SK-N-SH (cell line): Measurements from ENCODE around the gene RPS6KA2. TPM values are rescaled to one million over a fixed set of nuclear protein-coding genes. Genes with fewer than 3 reads are reported as not detected.

Experiments
- CTCF ChIA-PET: fragments of 300-600, 350-600 bp; formaldehyde crosslinking; extraction: SDS; loops from one replicate; lab custom pipeline; 2021; lab: Yijun Ruan, JAX
- POLR2A ChIA-PET: fragments of 350-600 bp; sonication (Branson Sonifier 250); formaldehyde crosslinking; extraction: SDS; loops from one replicate; lab custom pipeline; 2020; ENCODE audit warnings: antibody characterized with exemption, inconsistent platforms; lab: Yijun Ruan, JAX
- DNase-seq: peaks from one replicate; pipeline ENCODE4 v3.0.0; 2012
- H2AFZ ChIP-seq: fragments of 200-600 bp; sonication (generic); 2 replicates; pipeline ENCODE4 v1.8.1; 2016; ENCODE audit warnings: antibody characterized with exemption, mild to moderate bottlenecking, low read depth
- H3F3A ChIP-seq: fragments of 200-600 bp; sonication (generic); replicated peaks from 2 replicates; pipeline ENCODE3; 2016; ENCODE audit warnings: antibody characterized with exemption, mild to moderate bottlenecking; ENCODE audit not compliant: insufficient read depth
- H3K27ac ChIP-seq, 2 experiments: fragments of 200-500 bp in 1 of 2; fragments of 200-600 bp in 1 of 2; sonication (Bioruptor generic) in 1 of 2; sonication (generic), shearing (Covaris generic) in 1 of 2; 2 replicates each; pipeline versions ENCODE4 v1.5.1 to v1.6.1; 2014 to 2016; ENCODE audit warnings: low read depth in 2 of 2, inconsistent platforms in 1 of 2, low read length in 1 of 2, mild to moderate bottlenecking in 1 of 2, mixed read lengths in 1 of 2
- H3K27me3 ChIP-seq: fragments of 200-600 bp; sonication (generic), shearing (Covaris generic); 2 replicates; pipeline ENCODE4 v1.6.1; 2016; ENCODE audit warnings: mixed run types; ENCODE audit not compliant: insufficient read depth
- H3K36me3 ChIP-seq, 2 experiments: fragments of 200-500 bp in 1 of 2; fragments of 200-600 bp in 1 of 2; sonication (Bioruptor generic) in 1 of 2; sonication (generic) in 1 of 2; replicated peaks in 1 of 2; 2 replicates each; pipeline versions ENCODE3 to v1.5.1; 2014 to 2016; ENCODE audit warnings: low read length in 1 of 2, mild to moderate bottlenecking in 1 of 2; ENCODE audit not compliant: insufficient read depth in 2 of 2, control insufficient read depth in 1 of 2
- H3K4me1 ChIP-seq, 2 experiments: fragments of 200-500 bp in 1 of 2; fragments of 200-600 bp in 1 of 2; sonication (Bioruptor generic) in 1 of 2; sonication (generic), shearing (Covaris generic) in 1 of 2; 2 replicates each; pipeline versions ENCODE4 v1.5.1 to v1.6.1; 2014 to 2016; ENCODE audit warnings: low read depth in 1 of 2, low read length in 1 of 2, mixed run types in 1 of 2; ENCODE audit not compliant: insufficient read depth in 2 of 2, control insufficient read depth in 1 of 2
- H3K4me2 ChIP-seq: fragments of 200-600 bp; sonication (generic), shearing (Covaris generic); 2 replicates; pipeline ENCODE4 v1.6.1; 2017; ENCODE audit warnings: mixed run types
- H3K4me3 ChIP-seq, 2 experiments: fragments of 200-500 bp in 1 of 2; fragments of 200-600 bp in 1 of 2; sonication (Bioruptor generic) in 1 of 2; sonication (generic), shearing (Covaris generic) in 1 of 2; 2 replicates each; pipeline versions ENCODE4 v1.5.1 to v1.8.1; 2014 to 2016; ENCODE audit warnings: low read depth in 2 of 2, inconsistent platforms in 1 of 2, low read length in 1 of 2, mild to moderate bottlenecking in 1 of 2, mixed read lengths in 1 of 2, moderate library complexity in 1 of 2
- H3K79me2 ChIP-seq: fragments of 200-600 bp; sonication (generic); 2 replicates; pipeline ENCODE4 v1.8.1; 2017; ENCODE audit warnings: mild to moderate bottlenecking; ENCODE audit not compliant: insufficient read depth
- H3K9ac ChIP-seq: fragments of 200-600 bp; sonication (generic); 2 replicates; pipeline ENCODE4 v1.6.1; 2017; ENCODE audit warnings: mixed run types
- H3K9me2 ChIP-seq: fragments of 200-600 bp; sonication (generic); 2 replicates; pipeline ENCODE4 v1.6.1; 2017; ENCODE audit warnings: mixed run types
- H3K9me3 ChIP-seq: fragments of 200-600 bp; sonication (generic); 2 replicates; pipeline ENCODE4 v1.6.1; 2017; ENCODE audit warnings: mixed run types, mild to moderate bottlenecking, moderate library complexity
- H4K20me1 ChIP-seq: fragments of 200-600 bp; sonication (generic); 2 replicates; pipeline ENCODE4 v1.6.1; 2017; ENCODE audit warnings: mild to moderate bottlenecking, mixed run types; ENCODE audit not compliant: insufficient read depth
- FOSL2 ChIP-seq: IDR thresholded peaks from 2 replicates; pipeline ENCODE4 v1.4.0; 2012; ENCODE audit warnings: low read depth, mild to moderate bottlenecking, moderate library complexity, borderline replicate concordance
- FOXJ3 ChIP-seq: sonication (generic); formaldehyde crosslinking; IDR thresholded peaks from 2 replicates; pipeline ENCODE4 v1.5.1; 2020; ENCODE audit warnings: mild to moderate bottlenecking, missing genetic modification reagents
- FOXM1 ChIP-seq: IDR thresholded peaks from 2 replicates; pipeline ENCODE4 v1.4.0; 2012; ENCODE audit warnings: low read depth, mild to moderate bottlenecking
- GATA2 ChIP-seq: sonication (generic); formaldehyde crosslinking; IDR thresholded peaks from 2 replicates; pipeline ENCODE4 v1.5.0; 2020; ENCODE audit warnings: mild to moderate bottlenecking, missing genetic modification reagents
- JUND ChIP-seq: IDR thresholded peaks from 2 replicates; pipeline ENCODE4 v1.4.0; 2012
- POLR2AphosphoS5 ChIP-seq: IDR thresholded peaks from 2 replicates; pipeline ENCODE4 v1.6.1; 2012; ENCODE audit warnings: low read depth, low read length
- RFX5 ChIP-seq: IDR thresholded peaks from 2 replicates; pipeline ENCODE4 v1.6.1; 2012; ENCODE audit warnings: mild to moderate bottlenecking, improper control_type of control experiment, low read length
- SMC3 ChIP-seq: IDR thresholded peaks from 2 replicates; pipeline ENCODE4 v1.6.1; 2012; ENCODE audit warnings: low read depth, low read length, improper control_type of control experiment
- YY1 ChIP-seq: IDR thresholded peaks from 2 replicates; pipeline ENCODE4 v1.4.0; 2012; ENCODE audit warnings: low read depth, mild to moderate bottlenecking
- WGBS: methylation state at CpG from one replicate; pipeline ENCODE4 v1.1.6; 2017; ENCODE audit warnings: low lambda C conversion rate; 5-methylcytosine and 5-hydroxymethylcytosine counted together
- polyA plus RNA-seq, 3 experiments: library from polyadenylated mRNA; depleted of rRNA; stranded (reverse); fragments of >200 nt; gene quantifications; 2 replicates each; pipeline ENCODE4 v1.2.3, GENCODE V29; 2012
- TF ChIP-seq, protein P1 (sequence below): IDR thresholded peaks from 2 replicates; pipeline ENCODE4 v1.4.0; 2012; ENCODE audit warnings: low read depth, borderline replicate concordance
- TF ChIP-seq, protein P2 (sequence below): fragments of 150-350 bp; IDR thresholded peaks from 2 replicates; pipeline ENCODE4 v1.6.1; 2017; ENCODE audit warnings: antibody characterized with exemption, low read length, low read depth, borderline replicate concordance
- TF ChIP-seq, protein P3 (sequence below): fragments of 150-350 bp; IDR thresholded peaks from 2 replicates; pipeline ENCODE4 v1.6.1; 2016; ENCODE audit warnings: mild to moderate bottlenecking, low read depth, low read length
- TF ChIP-seq, protein P4 (sequence below): IDR thresholded peaks from 2 replicates; pipeline ENCODE4; 2012
- TF ChIP-seq, protein P5 (sequence below): IDR thresholded peaks from 2 replicates; pipeline ENCODE4 v1.4.0; 2012; ENCODE audit warnings: low read depth, borderline replicate concordance

RPS6KA2 gene
- polyA plus RNA-seq, 1 of the 3 experiments (the other 2 are of a cell fraction), result 59.5 TPM

DNA sequence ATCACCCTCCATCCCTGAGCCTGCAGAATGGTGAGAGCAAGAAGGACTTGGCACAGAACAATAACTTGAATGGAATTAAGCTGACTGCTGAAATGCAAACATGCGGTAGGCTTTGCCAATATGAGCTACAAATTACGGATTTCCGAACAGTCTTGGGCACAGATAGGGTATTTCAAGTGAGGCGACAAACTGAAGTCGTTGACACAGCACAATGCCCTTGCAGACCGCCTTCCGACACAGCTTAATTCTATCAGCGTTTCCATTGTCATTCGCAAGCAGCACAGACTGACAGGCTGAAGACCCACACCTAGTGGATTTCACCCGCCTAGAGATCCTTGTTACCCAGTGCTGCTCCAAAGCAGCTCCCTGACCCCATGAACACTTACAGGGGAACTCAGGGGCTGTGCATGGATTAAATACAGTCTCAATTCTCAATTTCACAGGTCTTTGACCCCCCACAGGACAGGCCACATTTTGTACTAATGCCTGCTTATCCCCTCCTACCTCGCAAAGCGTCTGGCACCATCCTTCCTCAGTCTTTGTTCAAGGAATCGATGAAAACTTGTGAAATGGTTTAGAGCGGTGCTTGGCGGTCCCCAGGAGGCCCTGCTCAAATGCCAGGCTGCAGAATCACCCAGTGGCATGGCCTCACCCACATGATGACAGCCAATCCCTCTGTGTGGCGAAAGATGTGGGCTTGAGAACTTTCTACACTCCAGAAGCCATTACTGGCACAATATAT is 75.1 kb downstream of the RPS6KA2 start:
- no peak overlapping the region for H2AFZ ChIP-seq
- H3K9me2 ChIP-seq, result no peaks in the 10 kb centered on the region
- H3K9ac ChIP-seq, result no peak overlapping the region
- peaks cover 13 to 18% of the 10 kb centered on the region in 2 experiments; a peak in 2 of 4 replicates for H3K4me1 ChIP-seq
- peaks cover 4 to 18% of the 10 kb centered on the region in 2 experiments for H3K36me3 ChIP-seq
- no peaks in the 10 kb centered on the region for H3K27me3 ChIP-seq
- H3K9me3 ChIP-seq, result no peaks in the 10 kb centered on the region
- H3K4me3 ChIP-seq, result no peak overlapping the region
- H4K20me1 ChIP-seq, result no peaks in the 10 kb centered on the region
- H3K27ac ChIP-seq, result no peak overlapping the region
- H3K4me2 ChIP-seq, result no peak overlapping the region
- TF ChIP-seq, protein P1, sequence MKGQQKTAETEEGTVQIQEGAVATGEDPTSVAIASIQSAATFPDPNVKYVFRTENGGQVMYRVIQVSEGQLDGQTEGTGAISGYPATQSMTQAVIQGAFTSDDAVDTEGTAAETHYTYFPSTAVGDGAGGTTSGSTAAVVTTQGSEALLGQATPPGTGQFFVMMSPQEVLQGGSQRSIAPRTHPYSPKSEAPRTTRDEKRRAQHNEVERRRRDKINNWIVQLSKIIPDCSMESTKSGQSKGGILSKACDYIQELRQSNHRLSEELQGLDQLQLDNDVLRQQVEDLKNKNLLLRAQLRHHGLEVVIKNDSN, result no peak
- TF ChIP-seq GATA2 (CRISPR knock-in tag), result no peak
- no peak for TF ChIP-seq YY1
- no peak for TF ChIP-seq FOSL2
- TF ChIP-seq POLR2AphosphoS5, result no peak
- no peak for TF ChIP-seq SMC3
- TF ChIP-seq FOXM1, result no peak
- TF ChIP-seq JUND, result no peak
- TF ChIP-seq, protein P2, sequence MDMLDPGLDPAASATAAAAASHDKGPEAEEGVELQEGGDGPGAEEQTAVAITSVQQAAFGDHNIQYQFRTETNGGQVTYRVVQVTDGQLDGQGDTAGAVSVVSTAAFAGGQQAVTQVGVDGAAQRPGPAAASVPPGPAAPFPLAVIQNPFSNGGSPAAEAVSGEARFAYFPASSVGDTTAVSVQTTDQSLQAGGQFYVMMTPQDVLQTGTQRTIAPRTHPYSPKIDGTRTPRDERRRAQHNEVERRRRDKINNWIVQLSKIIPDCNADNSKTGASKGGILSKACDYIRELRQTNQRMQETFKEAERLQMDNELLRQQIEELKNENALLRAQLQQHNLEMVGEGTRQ, result no peak
- TF ChIP-seq FOXJ3 (CRISPR knock-in tag), result no peak
- TF ChIP-seq, protein P3, sequence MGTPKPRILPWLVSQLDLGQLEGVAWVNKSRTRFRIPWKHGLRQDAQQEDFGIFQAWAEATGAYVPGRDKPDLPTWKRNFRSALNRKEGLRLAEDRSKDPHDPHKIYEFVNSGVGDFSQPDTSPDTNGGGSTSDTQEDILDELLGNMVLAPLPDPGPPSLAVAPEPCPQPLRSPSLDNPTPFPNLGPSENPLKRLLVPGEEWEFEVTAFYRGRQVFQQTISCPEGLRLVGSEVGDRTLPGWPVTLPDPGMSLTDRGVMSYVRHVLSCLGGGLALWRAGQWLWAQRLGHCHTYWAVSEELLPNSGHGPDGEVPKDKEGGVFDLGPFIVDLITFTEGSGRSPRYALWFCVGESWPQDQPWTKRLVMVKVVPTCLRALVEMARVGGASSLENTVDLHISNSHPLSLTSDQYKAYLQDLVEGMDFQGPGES, result no peak
- TF ChIP-seq, protein P4, sequence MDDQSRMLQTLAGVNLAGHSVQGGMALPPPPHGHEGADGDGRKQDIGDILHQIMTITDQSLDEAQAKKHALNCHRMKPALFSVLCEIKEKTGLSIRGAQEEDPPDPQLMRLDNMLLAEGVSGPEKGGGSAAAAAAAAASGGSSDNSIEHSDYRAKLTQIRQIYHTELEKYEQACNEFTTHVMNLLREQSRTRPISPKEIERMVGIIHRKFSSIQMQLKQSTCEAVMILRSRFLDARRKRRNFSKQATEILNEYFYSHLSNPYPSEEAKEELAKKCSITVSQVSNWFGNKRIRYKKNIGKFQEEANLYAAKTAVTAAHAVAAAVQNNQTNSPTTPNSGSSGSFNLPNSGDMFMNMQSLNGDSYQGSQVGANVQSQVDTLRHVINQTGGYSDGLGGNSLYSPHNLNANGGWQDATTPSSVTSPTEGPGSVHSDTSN, result no peak
- no peak for DNase-seq
- POLR2A ChIA-PET, result no interaction called here
- H3K79me2 ChIP-seq, result peaks cover 53% of the 10 kb centered on the region
- H3F3A ChIP-seq, result peaks cover 11% of the 10 kb centered on the region
- 90% methylated on average over 16 of the region's 16 CpGs for WGBS
- CTCF ChIA-PET, result no interaction called here

DNA sequence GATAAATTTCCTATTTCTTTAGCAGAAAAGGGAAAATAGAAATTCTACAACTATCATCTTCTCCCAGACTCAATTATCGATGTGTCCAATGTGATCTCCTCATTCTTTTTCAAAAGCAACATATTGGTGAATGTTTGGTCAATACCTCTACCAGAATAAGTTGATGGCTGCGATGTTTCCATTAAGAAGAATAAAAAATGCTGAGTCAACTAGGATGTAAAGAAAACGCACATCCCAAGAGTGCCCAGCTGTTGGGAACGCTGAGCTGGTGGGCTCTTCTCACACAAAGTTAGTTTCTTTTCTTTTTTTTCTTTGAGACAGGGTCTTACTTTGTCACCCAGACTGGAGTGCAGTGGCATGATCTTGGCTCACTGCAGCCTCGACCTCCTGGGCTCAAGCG is 80.4 kb downstream of the RPS6KA2 start:
- Histone ChIP-seq H2AFZ (no peak overlapping the region), H3K79me2 (peaks cover 30% of the 10 kb centered on the region), H4K20me1 (no peaks in the 10 kb centered on the region), H3K4me1 (peaks cover 0 to 26% of the 10 kb centered on the region in 2 experiments; a peak in 2 of 4 replicates), H3F3A (no peaks in the 10 kb centered on the region), H3K4me2 (no peak overlapping the region), H3K9me3 (no peaks in the 10 kb centered on the region), H3K4me3 (no peak overlapping the region), H3K36me3 (peaks cover 17 to 46% of the 10 kb centered on the region in 2 experiments), H3K9ac (no peak overlapping the region), H3K27me3 (no peaks in the 10 kb centered on the region), H3K27ac (no peak overlapping the region), H3K9me2 (no peaks in the 10 kb centered on the region)
- TF ChIP-seq RFX5, result no peak
- TF ChIP-seq, protein P5, sequence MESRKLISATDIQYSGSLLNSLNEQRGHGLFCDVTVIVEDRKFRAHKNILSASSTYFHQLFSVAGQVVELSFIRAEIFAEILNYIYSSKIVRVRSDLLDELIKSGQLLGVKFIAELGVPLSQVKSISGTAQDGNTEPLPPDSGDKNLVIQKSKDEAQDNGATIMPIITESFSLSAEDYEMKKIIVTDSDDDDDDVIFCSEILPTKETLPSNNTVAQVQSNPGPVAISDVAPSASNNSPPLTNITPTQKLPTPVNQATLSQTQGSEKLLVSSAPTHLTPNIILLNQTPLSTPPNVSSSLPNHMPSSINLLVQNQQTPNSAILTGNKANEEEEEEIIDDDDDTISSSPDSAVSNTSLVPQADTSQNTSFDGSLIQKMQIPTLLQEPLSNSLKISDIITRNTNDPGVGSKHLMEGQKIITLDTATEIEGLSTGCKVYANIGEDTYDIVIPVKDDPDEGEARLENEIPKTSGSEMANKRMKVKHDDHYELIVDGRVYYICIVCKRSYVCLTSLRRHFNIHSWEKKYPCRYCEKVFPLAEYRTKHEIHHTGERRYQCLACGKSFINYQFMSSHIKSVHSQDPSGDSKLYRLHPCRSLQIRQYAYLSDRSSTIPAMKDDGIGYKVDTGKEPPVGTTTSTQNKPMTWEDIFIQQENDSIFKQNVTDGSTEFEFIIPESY, result no peak
- POLR2A ChIA-PET, result interaction anchor here (1.1 kb wide), 1 partner anchor 11 kb away, joined by 3 read pairs; no protein-coding TSS in a partner anchor
- no peak for DNase-seq
- 93% methylated on average over 6 of the region's 6 CpGs for WGBS
- CTCF ChIA-PET, result no interaction called here
